Measurements from ENCODE around the gene OSBPL5. TPM values are rescaled to one million over a fixed set of nuclear protein-coding genes. Genes with fewer than 3 reads are reported as not detected.
"Not testable (repeated sequence)": the region's sequence is repeated elsewhere in the genome, so short reads cannot be mapped to it uniquely, and the experiment has no call there.

Gene OSBPL5
- total RNA-seq, 4 donors from 2014 or later, result 59.6 to 119 (median 71.7) TPM

DNA sequence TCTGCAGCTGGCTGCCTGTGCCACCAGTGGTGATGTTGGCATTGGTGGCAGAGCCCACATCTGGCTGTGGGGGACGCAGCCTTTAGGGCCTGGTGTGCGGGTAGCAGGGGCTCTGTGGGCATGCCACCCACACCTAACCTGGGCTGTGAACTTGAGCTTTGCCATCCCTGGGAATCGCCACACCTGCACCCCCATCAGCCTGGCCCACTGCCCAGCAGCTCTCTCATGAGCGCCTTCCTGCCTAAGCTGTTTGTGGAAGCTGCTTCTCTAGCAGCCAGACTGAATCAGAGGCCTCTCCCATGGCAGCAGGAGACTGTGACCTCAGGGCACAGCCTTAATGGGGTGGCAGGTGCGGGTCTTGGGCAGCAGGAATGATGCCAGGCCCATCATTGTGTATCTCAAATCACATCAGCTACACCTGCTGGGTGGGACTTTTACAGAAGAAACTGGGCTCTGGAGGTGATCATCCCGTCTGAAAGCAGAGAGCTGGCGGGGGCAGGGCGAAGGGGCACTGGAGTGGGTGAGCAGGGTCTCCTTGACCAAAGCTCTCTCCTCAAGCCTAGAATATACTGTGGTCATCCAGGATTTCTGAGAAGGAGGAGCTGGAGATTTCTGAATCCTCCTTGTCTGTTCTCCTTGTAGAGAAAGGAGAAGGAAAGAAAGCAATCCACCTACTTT lies 90.1 kb downstream of the OSBPL5 start:
- intact Hi-C loops (cut with DNase I), result no loop called here
- Histone ChIP-seq H3K9me3 (no peaks in the 10 kb centered on the region), H3K36me3 (no peaks in the 10 kb centered on the region), H3K27me3 (peaks cover 0 to 25% (median 0%) of the 10 kb centered on the region in 4 donors), H3K4me1 (peaks cover 0 to 10% (median 5%) of the 10 kb centered on the region in 4 donors), H3K4me3 (no peak overlapping the region), H3K27ac (replicated peaks in 1 of 4) (no peak overlapping the region)
- TF ChIP-seq, protein P1, sequence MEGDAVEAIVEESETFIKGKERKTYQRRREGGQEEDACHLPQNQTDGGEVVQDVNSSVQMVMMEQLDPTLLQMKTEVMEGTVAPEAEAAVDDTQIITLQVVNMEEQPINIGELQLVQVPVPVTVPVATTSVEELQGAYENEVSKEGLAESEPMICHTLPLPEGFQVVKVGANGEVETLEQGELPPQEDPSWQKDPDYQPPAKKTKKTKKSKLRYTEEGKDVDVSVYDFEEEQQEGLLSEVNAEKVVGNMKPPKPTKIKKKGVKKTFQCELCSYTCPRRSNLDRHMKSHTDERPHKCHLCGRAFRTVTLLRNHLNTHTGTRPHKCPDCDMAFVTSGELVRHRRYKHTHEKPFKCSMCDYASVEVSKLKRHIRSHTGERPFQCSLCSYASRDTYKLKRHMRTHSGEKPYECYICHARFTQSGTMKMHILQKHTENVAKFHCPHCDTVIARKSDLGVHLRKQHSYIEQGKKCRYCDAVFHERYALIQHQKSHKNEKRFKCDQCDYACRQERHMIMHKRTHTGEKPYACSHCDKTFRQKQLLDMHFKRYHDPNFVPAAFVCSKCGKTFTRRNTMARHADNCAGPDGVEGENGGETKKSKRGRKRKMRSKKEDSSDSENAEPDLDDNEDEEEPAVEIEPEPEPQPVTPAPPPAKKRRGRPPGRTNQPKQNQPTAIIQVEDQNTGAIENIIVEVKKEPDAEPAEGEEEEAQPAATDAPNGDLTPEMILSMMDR (IDR thresholded peaks at IDR 0.05), result no peak
- TF ChIP-seq POLR2A (IDR thresholded peaks at IDR 0.05; ENCODE audit: low read depth) (no peak), EP300 (IDR thresholded peaks at IDR 0.05) (no peak), POLR2AphosphoS5 (IDR thresholded peaks at IDR 0.05) (no peak)
- no peak for DNase-seq (ENCODE audit: extremely low spot score)
- WGBS, result 74% methylated on average over 6 of the region's 8 CpGs

DNA sequence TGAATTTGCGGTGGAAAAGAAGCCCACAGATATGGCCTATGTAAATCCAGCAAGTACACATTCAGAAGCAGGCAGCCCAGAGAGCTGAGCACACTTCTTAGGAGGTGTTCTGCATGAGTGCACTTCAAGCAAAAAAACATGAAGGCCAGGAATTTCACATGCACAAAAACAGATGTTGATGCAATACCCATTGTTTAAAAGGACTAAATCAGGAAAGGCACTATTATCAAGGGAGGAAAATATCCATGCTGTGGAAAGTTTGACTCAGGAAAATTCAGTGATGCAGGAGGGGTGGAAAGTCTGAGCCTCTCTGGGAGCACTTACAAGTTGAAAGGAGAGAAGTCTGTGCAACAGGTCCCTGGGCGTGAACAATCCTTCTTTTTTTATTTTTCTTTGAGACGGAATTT lies 92.1 kb downstream of the OSBPL5 start:
- no peaks in the 10 kb centered on the region for H3K36me3 ChIP-seq
- intact Hi-C loops (cut with DNase I), result no loop called here
- H3K4me1 ChIP-seq, result peaks cover 0 to 10% (median 5%) of the 10 kb centered on the region in 4 donors
- H3K27me3 ChIP-seq, result peaks cover 0 to 13% (median 0%) of the 10 kb centered on the region in 4 donors
- TF ChIP-seq POLR2A (IDR thresholded peaks at IDR 0.05; ENCODE audit: low read depth) (no peak), POLR2AphosphoS5 (IDR thresholded peaks at IDR 0.05) (peak; percentile 43 to 70), EP300 (IDR thresholded peaks at IDR 0.05) (no peak)
- TF ChIP-seq, protein P1 (IDR thresholded peaks at IDR 0.05), result no peak
- no peak for DNase-seq (ENCODE audit: extremely low spot score)
- H3K4me3 ChIP-seq, result no peak overlapping the region
- peak overlapping the region; percentile 32 to 52 (median 40) for H3K27ac ChIP-seq (replicated peaks in 1 of 4)
- H3K9me3 ChIP-seq, result no peaks in the 10 kb centered on the region
- WGBS, result 76% methylated on average over 3 of the region's 3 CpGs

DNA sequence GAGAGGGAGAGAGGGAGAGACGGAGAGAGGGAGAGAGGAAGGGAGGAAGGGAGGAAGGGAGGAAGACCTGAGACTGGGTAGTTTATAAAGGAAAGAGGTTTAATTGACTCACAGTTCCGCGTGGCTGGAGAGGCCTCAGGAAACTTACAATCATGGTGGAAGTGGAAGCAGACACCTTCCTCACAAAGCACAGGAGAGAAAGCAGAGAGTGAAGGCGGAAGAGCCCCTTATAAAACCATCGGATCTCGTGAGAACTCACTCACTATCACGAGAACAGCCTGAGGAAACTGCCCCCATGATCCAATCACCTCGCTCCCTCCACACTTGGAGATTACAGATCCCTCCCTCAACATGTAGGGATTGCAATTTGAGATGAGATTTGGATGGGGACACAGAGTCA lies 95.7 kb downstream of the OSBPL5 start:
- no peaks in the 10 kb centered on the region for H3K9me3 ChIP-seq
- H3K27ac ChIP-seq (replicated peaks in 1 of 4), result no peak overlapping the region
- WGBS, result 80% methylated on average over 8 of the region's 8 CpGs
- no peak for DNase-seq (ENCODE audit: extremely low spot score)
- H3K36me3 ChIP-seq, result no peaks in the 10 kb centered on the region
- H3K27me3 ChIP-seq, result peaks cover 0 to 3% (median 0%) of the 10 kb centered on the region in 4 donors
- peaks cover 0 to 10% (median 1%) of the 10 kb centered on the region in 4 donors for H3K4me1 ChIP-seq
- no peak overlapping the region for H3K4me3 ChIP-seq
- no peak for TF ChIP-seq POLR2A (IDR thresholded peaks at IDR 0.05; ENCODE audit: low read depth)
- TF ChIP-seq, protein P1 (IDR thresholded peaks at IDR 0.05), result no peak
- TF ChIP-seq POLR2AphosphoS5 (IDR thresholded peaks at IDR 0.05), result no peak
- no peak for TF ChIP-seq EP300 (IDR thresholded peaks at IDR 0.05)
- intact Hi-C loops (cut with DNase I), result no loop called here

DNA sequence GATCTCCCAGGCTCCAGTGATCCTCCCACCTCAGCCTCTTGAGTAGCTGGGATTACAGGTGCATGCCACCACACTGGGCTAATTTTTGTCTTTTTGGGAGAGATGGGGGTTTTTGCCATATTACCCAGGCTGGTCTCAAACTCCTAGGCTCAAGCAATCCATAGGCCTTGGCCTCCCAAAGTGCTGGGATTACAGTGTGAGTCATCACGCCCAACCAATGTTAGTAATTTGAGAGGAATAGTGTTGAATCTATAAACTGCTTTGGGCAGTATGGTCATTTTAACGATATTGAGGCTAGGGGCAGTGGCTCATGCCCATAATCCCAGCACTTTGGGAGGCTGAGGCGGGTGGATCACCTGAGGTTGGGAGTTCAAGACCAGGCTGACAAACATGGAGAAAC lies 98.8 kb downstream of the OSBPL5 start:
- H3K4me1 ChIP-seq; H3K4me3 ChIP-seq; H3K27me3 ChIP-seq; H3K9me3 ChIP-seq; DNase-seq (ENCODE audit: extremely low spot score); H3K36me3 ChIP-seq; H3K27ac ChIP-seq (replicated peaks in 1 of 4); intact Hi-C loops (cut with DNase I): not testable (repeated sequence)
- 98% methylated on average over 3 of the region's 3 CpGs for WGBS

DNA sequence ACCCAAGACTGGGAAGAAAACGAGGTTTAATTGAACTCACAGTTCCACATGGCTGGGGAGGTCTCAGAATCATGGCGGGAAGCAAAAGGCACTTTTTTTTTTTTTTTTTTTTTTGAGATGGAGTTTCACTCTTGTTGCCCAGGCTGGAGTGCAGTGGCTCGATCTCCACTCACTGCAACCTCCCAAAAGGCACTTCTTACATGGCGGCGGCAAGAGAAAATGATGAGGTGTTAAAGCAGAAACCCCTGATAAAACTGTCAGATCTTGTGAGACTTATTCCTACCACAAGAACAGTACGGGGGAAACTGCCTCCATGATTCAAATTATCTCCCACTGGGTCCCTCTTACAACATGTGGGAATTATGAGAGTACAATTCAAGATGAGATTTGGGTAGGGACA lies 100.4 kb downstream of the OSBPL5 start:
- 93% methylated on average over 6 of the region's 6 CpGs for WGBS
- H3K4me3 ChIP-seq; H3K9me3 ChIP-seq; H3K4me1 ChIP-seq; H3K27me3 ChIP-seq; H3K27ac ChIP-seq (replicated peaks in 1 of 4); intact Hi-C loops (cut with DNase I); DNase-seq (ENCODE audit: extremely low spot score); H3K36me3 ChIP-seq: not testable (repeated sequence)

DNA sequence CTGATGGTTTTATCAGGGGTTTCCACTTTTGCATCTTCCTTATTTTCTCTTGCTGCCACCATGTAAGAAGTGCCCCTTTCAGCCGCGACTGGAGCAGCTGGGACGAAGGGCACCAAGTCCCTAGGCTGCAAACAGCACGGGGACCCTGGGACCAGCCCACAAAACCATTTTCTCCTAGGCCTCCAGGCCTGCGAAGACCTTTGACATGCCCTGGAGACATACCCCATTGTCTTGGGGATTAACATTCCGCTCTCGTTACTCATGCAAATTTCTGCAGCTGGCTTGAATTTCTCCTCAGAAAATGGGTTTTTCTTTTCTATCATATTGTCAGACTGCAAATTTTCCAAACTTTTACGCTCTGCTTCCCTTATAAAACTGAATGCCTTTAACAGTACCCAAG lies 101.2 kb downstream of the OSBPL5 start:
- WGBS, result 74% methylated on average over 8 of the region's 8 CpGs
- not testable (repeated sequence) for DNase-seq (ENCODE audit: extremely low spot score)

DNA sequence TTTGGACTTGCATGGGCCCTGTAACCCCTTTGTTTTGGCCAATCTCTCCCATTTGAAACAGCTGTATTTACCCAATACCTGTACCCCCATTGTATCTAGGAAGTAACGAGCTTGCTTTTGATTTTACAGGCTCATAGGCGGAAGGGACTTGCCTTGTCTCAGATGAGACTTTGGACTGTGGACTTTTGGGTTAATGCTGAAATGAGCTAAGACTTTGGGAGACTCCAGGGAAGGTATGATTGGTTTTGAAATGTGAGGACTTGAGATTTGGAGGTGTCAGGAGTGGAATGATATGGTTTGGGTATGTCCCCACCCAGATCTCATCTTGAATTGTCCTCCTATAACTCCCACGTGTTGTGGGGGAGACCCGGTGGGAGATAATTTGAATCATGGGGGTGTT lies 101.7 kb downstream of the OSBPL5 start:
- H3K27ac ChIP-seq (replicated peaks in 1 of 4); DNase-seq (ENCODE audit: extremely low spot score); intact Hi-C loops (cut with DNase I); H3K9me3 ChIP-seq; H3K27me3 ChIP-seq; H3K36me3 ChIP-seq; H3K4me1 ChIP-seq; H3K4me3 ChIP-seq: not testable (repeated sequence)
- WGBS, result 92% methylated on average over 4 of the region's 4 CpGs

More for the DNA sequence above, 101.2 kb downstream of the OSBPL5 start:
- H3K4me3 ChIP-seq; H3K27ac ChIP-seq (replicated peaks in 1 of 4); intact Hi-C loops (cut with DNase I); H3K4me1 ChIP-seq; H3K9me3 ChIP-seq; H3K27me3 ChIP-seq; H3K36me3 ChIP-seq: not testable (repeated sequence)
